GM21717 (cell line): ENCODE measurements around the gene KLHL42.
A peak's percentile ranks its signal among the peaks of the same experiment; 100 is the strongest.
"Not testable (repeated sequence)": the region's sequence is repeated elsewhere in the genome, so short reads cannot be mapped to it uniquely, and the experiment has no call there.

Experiments
- ATAC-seq: cut with Tn5 transposase; IDR thresholded peaks from one replicate; pipeline ENCODE4 v1.9.1; 2021; ENCODE audit warnings: mild to moderate bottlenecking, moderate library complexity; ENCODE audit not compliant: unreplicated experiment

KLHL42 gene

DNA sequence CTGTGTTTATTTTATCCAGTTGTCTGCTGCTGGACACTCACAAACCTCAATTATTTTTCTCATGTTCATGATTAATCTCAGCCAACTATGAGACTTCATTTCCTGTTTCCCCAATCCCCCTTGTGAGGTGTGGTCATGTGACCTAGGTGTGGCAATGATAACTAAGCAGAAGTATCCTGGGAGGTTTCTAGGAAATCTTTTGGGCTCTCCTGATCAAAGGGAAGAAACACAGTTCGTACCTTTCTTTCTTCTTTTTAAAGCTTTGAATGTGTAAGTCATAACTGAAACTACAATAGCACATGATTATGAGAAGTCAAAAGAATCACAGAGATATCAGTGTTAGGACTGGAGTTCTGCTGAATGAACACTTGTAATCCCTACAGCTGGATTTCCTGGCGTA, 34.4 kb downstream of the KLHL42 start:
- no peak for ATAC-seq

DNA sequence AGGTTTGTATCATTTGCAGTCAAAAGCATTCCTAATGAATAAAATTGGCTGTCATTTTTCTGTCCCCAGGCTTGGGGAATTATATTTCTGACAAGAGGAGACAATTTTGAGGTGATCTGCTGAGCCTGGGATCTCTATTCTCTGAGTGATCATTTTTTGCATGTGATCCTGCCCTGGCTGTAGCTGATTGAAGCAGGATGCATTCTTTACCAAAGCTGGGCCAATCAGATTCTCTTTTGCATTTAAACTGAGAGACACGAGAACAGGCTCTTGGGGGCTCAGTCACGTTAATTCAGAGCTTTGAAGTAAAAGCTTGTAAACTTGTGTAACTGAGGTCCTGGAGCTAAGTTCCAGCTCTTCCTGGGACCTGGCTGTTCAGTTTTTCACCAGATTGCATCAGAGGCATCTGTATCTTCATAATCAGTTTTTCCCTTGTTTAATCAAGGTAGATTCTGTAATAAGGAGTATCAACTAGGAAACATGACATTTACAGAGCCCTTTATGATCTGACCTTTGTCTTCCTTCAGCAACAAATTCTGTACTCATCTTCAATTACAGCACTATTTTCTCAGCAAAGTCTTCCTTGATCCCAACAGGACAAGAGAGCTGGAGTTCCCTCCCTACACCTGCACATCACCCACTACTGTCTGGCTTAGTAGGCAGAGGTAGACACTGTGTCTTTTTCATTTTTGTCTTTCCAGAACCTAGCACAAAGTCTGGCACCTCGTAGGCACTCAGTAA, 35.0 kb downstream of the KLHL42 start:
- no peak for ATAC-seq

GRCh38 chr12:27817766-27818165, 37.7 kb downstream of the KLHL42 start:
- no peak for ATAC-seq

- ATAC-seq: no peak
Observed at GRCh38 chr12:27818401-27818918, 38.4 kb downstream of the KLHL42 start.

- ATAC-seq: no peak
Observed at GRCh38 chr12:27820564-27820963, 40.5 kb downstream of the KLHL42 start.

GRCh38 chr12:27821259-27821973, 41.4 kb downstream of the KLHL42 start:
- ATAC-seq: no peak

DNA sequence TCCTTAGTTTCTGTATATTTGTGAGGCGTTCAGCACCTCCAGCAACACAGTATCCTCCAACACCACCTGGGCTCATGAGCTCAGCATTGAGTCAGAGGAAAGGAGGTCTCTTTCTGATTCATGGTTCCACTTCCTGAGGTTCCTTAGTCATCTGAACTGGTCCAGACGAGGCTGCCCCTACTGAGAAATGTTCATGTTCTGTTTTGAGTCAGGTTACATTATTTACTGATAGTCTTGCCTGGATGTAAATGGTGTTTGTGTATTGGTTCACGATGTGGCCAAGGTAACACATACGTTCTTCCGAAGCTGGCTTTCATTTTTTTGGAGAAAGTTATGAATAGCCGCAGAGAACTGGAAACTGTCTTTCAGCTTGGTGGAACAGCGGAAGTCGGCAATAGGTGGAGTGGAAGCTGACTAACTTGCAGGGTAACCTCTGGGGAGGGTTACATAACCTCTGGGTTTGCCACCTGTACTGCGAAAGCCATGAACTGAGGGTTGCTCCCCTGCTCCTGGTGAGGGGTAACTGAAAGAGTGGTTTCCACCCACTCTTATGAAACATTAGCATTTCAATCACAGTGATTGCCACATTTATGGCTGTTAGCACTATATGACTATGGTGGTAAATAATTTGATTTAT, 42.2 kb downstream of the KLHL42 start:
- ATAC-seq: peak; percentile 78

GRCh38 chr12:27823038-27823437, 43.0 kb downstream of the KLHL42 start:
- ATAC-seq: no peak

DNA sequence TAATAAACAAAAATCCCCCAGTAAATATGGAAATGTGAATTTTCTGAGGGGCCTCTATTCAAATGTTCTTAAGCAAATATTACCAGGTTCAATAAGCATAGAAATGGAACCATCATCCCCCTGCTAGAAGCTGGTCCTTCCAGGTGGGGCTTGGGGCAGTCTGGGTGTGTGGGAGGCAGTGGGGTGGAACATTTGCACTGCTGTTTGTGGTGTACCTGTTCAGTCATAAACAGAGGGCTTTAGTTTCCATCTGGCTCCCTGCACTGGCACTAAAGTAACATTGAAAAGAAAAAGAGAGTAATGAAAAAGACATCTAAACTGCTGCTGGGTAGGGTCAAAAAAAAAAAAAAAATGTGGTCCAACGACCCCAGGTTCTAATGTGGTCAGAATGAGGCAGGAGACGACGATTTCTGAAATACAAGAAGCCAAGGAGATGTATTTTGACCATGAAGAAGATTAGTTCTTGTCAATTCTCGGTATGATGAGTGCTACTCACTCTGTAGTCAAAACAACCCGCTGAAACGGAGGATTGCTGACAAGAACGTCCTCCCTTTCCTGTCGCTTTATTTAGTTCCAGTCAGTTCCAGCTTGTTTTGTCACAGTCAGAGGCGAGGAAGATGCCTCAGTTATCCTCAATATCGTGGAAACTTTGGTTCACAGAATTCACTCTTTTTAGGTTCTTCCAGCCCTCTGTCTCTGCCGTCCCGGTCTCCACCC, 44.3 kb downstream of the KLHL42 start:
- peak; percentile 73 for ATAC-seq

DNA sequence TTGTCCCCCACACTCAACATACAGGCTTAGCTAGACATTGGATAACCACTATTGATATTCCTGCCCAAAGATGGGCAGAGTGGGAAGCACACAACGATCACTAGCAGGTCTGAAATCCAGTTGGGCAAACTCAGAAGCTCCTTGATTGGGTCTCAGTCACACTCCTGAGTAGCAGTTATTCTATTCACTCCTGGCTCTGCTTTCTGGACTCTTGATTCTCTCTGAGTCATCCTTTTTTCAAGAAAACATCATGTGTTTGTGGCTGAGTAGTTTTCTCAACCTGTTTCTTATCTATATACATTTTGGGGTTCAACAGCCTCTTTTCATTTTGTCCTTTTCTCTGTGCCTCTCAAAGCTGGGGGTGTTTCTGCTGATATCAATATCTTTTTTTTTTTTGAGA, 46.0 kb downstream of the KLHL42 start:
- ATAC-seq: no peak

DNA sequence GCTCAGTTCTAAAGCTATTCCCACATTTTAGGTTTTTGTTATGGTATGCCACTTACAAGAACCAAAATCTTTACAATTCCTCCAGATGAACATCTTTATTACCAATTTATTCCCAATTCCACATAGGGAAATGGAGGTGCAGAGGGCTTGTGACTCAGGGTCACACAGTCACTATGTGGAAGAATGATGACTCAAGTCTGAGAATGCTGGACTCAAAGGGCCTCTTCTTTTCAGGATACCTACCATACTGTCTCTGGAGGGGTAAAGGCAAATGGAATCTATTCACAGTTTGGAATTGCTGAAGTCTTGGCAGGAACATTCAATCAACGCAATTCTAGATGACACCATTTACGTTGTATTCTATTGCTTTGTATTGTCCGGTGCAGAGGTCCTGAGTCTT, 48.2 kb downstream of the KLHL42 start:
- no peak for ATAC-seq

- ATAC-seq: no peak
Observed at GRCh38 chr12:27838543-27839185, 58.6 kb downstream of the KLHL42 start.

- ATAC-seq: no peak
Observed at GRCh38 chr12:27840229-27840999, 60.4 kb downstream of the KLHL42 start.

DNA sequence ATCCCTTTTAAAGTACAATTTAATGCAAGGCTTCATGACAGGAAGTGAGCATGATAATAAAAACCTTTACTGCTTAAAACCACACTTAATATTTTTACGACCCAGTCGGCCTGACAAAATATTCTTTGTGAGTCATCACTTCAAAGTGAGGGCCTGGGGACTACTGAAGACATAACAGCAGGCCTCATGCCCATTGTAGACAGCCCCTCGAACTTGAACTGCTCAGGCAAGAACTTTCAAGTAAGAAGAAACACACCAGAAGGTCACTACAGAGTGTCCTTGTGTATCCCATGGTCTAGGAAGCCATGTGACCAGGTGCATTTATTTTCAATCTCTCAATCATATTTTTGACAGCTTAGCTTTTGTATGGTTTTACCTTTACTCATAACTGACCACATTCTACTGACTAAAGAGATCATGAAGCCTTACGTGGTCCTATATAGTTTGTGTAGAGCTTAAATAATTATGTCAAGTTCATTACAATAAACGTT, 61.4 kb downstream of the KLHL42 start:
- no peak for ATAC-seq

GRCh38 chr12:27843714-27844245, 63.7 kb downstream of the KLHL42 start:
- no peak for ATAC-seq

GRCh38 chr12:27844366-27845090, 64.5 kb downstream of the KLHL42 start:
- ATAC-seq: no peak

DNA sequence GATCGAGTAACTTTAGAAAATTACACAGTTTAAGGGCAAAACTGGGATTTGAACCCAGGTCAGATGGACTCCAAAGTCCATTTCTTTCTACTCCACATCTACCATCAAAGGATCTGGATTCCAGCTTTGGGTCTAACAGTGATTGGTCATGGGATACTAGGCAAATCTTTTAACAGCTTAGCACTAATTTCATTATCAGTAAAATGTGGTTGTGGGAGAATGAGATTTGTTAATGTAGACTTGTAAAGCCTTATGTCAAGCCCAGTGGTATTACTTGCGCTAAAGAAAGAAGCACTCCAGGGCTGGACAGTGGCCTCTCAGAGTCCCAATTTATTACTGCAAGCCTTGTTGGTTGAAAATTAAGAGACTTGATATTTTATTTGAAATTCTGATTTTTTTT, 65.2 kb downstream of the KLHL42 start:
- ATAC-seq: no peak

DNA sequence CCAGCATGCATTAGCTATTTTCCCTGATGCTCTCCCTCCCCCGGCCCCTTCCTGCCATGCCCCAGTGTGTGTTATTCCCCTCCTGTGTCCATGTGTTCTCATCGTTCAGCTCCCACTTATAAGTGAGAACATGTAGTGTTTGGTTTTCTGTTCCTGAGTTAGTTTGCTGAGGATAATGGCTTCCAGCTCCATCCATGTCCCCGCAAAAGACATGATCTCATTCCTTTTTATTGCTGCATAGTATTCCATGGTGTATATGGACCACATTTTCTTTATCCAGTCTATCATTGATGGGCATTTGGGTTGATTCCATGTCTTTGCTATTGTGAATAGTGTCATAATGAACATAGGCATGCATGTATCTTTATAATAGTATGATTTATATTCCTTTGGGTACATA, 65.7 kb downstream of the KLHL42 start:
- ATAC-seq: not testable (repeated sequence)

DNA sequence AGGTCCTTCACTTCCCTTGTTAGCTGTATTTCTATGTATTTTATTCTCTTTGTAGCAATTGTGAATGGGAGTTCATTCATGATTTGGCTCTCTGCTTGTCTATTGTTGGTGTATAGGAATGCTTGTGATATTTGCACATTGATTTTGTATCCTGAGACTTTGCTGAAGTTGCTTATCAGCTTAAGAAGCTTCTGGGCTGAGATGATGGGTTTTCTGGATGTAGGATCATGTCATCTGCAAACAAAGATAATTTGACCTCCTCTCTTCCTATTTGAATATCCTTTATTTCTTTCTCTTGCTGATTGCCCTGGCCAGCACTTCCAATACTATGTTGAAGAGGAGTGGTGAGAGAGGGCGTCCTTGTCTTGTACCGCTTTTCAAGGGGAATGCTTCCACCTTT, 67.3 kb downstream of the KLHL42 start:
- ATAC-seq: not testable (repeated sequence)
